ENCODE measurements around the gene PNCK.

- TF ChIP-seq POLR2A (IDR thresholded peaks at IDR 0.05; ENCODE audit: borderline replicate concordance, extremely low read depth, insufficient read depth, insufficient read length), result no peak
- TF ChIP-seq SP1 (IDR thresholded peaks at IDR 0.05; ENCODE audit: low read depth), result no peak
- TF ChIP-seq CTCF (IDR thresholded peaks at IDR 0.05 in 2 of 3, conservative IDR thresholded peaks at IDR 0.05 in 1 of 3; ENCODE audit: borderline replicate concordance in 1 of 3, insufficient read depth in 1 of 3, low read depth in 2 of 3, low read length in 2 of 3), result no peak
- no peak for TF ChIP-seq POLR2AphosphoS5 (IDR thresholded peaks at IDR 0.05; ENCODE audit: low read depth, low read length)
- TF ChIP-seq EGR1 (IDR thresholded peaks at IDR 0.05; ENCODE audit: low read depth), result no peak
- TF ChIP-seq CEBPB (IDR thresholded peaks at IDR 0.05; ENCODE audit: low read depth), result no peak
- no peak for TF ChIP-seq RAD21 (IDR thresholded peaks at IDR 0.05; ENCODE audit: low read depth)
- no peak for TF ChIP-seq SRF (IDR thresholded peaks at IDR 0.05; ENCODE audit: low read depth)
- TF ChIP-seq MAX (IDR thresholded peaks at IDR 0.05), result no peak
- no peak for TF ChIP-seq EZH2 (IDR thresholded peaks at IDR 0.05)
- no peak for TF ChIP-seq FOSL1 (IDR thresholded peaks at IDR 0.05; ENCODE audit: low read depth)
- TF ChIP-seq TCF7L2 (IDR thresholded peaks at IDR 0.05; ENCODE audit: borderline replicate concordance, extremely low read depth, insufficient read depth, insufficient read length), result no peak
- no peak for TF ChIP-seq YY1 (IDR thresholded peaks at IDR 0.05; ENCODE audit: extremely low read depth, insufficient replicate concordance, low read depth, low read length)
Measured at GRCh38 chrX:153635388-153635787, 38.2 kb downstream of the PNCK start.
